Effector CD4-positive, alpha-beta T cell (primary cell): ENCODE measurements around the gene CASP7.

Source experiments
- DNase-seq: peaks from one replicate; pipeline ENCODE4 v3.0.0-alpha.2; 2020

The CASP7 gene

DNA sequence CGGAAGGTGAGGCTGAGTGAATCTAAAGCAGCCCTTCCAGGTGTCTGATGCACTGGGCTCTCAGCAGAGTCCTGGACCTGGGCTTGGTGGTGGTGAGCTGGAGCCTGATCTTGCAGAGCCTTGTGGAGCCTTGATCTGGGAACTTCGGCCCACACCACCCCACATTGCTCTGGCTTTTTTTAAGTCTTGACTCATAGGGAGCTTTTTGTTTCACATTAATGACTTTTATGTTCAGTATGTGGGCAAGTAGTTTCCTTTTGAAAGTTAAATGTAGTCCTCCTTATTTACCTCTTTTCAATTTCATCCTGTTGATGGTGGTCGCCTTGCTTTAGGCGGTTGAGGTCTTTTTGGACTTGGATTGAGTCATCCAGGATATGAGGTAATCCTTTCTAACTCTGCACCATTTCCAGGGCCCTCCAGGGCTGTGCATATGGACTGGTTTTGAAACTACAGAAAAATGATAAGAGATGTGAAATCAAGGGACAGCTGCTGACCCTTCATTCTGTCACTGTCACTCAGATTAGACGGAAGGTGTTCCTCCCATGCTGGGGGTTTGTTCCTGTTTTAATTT is 12.9 kb upstream of the CASP7 start:
- no peak for DNase-seq

DNA sequence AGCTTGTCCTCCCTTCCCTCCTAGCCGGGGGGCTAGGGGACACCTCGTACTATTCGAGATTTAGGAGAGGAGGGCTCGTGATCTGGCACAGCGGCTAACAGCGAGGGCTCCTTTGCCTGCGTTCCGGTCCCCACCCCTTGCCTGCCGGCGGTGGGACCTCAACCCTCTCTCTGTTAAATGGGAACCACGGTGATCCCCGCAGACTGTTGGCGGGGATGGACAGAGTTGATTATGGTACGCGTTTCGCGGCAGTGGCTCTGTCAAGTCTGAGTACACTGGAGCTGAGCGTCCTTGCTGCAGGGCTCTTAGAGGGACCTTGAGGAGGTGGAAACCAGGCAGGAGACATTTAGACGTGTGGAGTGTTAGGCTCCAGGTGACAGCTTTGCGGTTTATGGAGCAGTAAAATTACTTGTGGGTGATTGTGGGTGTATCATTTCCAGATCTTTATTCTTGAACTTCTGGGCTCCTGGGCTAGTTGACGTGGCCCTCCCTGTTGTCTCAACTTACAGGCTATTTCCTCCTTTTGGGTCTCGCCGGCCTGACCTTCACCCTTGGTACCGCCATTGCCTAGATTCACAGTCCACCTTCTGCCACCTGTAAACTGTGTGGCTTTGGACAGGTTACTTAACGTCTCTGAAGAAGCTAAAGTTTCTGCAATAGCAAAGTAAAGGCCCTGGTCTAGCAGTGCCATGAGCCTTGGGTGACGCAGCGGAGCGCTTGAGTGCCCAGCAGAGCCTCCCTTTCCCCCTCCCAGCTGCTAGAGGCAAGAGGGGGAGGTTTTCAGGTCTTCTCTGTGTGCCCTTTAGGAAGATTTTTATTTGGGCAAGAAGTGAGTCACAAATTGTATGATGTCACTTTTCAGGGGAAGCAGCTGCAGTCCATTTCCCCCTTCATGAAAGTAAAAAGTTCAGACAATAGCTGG is 739 bp downstream of the CASP7 start:
- peak; percentile 16 for DNase-seq

DNA sequence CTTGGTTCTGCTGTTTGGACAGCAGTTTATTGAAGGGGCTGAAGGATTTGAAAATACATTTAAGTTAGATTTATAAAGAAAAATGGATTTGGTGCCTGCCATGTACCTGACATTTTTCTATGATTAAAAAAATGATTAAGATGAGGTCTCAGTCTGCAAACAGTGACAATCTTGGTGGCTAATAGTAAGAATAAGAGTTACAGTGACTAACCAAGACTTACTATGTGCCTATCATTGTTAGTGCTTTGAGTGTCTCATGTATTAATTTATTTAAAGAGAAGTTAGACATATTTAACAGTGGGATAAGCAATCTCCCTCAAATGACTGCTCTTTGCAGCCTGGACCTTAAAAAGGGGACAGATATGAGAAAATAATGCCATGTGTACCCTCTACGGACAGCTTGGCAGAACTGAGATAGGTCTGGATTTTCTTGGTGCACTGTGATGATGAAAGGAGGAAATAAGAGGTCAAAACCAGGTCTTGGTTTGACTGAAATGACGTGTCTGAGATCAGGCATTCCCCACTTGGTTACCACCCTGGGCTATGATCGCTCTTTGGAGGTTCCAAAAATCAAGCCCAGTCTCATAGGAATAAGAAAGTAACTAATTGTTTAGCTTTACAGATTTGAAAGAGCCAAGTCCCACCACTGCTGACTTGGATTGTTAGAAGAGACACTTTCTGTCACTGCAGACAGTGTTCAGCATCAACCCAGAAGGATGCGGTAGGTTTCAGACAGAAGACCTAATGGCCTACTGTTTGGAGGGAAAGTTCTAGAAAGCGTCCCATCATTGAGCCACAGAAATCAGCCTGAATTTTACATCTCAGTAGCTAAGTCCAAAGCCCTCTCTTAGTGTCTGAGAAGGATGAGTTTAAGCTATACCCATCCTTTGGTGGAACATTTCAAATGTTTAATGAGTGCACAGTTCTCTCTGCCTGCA is 2.1 kb downstream of the CASP7 start:
- DNase-seq = no peak

DNA sequence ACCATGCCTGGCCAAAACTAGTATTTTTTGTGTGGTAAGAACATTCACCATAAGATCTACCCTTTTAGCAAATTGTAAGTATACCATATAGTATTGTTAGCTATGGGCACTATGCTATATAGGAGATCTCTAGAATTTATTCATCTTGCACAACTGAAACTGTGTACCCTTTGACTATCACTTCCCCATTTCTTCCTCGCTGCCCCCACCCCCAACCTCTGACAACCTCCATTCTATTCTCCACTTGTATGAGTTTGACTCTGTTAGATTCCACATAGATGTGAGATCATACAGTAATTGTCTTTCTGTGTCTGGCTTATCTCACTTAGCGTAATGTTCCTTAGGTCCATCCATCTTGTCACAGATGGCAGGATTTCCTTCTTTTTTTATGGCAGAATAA is 3.6 kb downstream of the CASP7 start:
- no peak for DNase-seq

DNA sequence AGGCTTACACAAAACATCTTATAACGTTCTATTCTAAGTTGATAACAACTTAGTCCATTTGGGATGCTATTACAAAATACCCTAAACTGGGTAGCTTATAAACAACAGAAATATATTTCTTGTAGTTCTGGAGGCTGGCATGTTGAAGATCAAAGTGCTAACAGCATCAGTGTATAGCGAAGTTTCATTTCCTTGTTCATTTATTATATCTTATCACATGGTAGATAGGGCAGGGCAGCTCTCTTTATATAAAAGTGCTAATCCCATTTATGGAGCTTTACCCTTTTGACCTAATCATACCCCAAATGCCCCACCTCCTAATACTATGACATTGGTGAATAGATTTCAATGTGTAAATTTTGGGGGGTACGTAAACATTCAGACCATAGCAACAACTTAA is 6.3 kb downstream of the CASP7 start:
- DNase-seq = no peak

DNA sequence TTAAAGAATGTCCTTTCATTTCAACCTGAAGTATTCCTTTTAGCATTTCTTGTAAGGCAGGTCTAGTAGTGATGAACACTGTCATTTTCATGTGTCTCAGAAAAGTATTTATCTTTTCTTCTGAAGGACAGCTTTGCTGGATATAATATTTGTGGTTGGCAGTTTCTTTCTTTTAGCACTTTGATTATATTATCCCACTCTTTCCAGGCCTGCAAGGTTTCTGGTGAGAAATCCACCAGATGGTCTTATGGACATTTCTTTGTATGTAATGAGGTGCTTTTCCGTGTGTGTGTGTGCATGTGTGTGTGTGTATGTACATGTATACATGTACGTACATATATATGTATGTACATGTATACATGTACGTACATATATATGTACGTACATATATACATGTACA is 7.3 kb downstream of the CASP7 start:
- DNase-seq = no peak

DNA sequence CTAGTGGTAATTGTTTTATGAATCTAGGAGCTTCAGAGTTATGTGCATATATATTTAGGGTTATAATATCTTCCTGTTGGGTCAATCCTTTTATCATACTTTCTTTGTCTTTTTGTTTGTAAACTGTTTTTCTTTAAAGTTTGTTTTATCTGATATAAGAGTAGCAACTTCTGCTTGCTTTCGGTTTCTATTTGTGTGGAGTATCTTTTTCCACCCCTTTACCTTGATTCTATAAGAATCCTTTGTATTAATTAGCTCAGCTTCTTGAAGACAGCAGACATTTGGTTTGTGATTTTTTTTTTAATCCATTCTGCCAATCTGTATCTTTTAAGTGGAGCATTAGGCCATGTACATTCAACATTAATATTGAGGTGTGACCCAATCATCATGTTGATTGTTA is 9.3 kb downstream of the CASP7 start:
- no peak for DNase-seq

DNA sequence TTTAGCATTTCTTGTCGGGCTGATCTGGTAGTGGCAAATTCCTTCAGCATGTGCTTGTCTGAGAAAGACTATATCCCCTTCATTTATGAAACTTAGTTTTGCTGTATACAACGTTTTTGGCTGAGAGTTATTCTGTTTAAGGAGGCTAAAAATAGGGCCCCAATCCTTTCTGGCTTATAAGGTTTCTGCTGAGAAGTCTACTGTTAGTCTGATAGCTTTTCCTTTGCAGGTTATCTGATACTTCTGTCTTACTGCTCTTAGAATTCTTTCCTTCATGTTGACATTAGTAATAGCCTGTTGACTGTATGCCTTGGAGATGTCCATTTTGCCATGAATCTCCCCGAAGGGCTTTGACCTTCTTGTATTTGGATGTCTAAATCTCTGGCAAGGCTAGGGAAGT is 9.9 kb downstream of the CASP7 start:
- DNase-seq = no peak

DNA sequence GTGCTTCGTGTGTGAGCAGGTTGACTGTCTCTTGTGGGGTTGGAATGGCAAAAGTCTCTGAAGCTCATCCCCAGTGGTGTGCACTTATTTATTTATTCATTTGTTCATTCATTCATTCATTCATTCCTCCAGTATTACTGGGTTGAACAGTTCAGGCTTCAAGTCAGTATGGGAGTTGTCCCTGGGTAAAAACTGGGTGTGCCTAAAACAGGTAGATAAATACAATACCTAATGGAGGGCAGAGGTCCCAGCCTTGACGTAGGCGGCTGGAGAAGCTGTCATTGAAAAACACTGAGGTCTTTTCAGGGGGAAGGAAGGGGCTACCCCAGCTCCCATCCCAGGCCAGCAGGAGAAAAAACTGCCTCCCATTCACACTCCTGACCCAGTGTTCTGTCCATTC is 11.0 kb downstream of the CASP7 start:
- DNase-seq = no peak

DNA sequence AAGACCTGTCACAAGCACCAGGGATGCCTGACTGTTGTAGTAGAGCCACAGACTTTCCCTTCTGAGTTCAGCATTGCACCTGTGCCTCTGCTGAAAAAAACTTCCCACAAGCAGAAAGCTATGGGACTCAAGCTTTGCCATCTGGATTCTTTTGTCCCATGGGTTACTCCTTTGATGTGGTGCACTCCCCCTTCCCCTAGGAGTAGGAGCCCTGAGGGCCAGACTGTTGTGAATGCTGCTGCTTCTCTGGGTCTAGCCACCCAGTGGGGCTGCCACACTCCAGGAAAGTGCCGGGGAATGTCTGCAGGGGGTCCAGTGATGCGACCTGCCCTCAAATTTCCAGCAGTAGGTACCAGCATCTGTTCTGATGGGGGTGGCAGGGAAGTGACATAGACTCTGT is 11.7 kb downstream of the CASP7 start:
- no peak for DNase-seq

DNA sequence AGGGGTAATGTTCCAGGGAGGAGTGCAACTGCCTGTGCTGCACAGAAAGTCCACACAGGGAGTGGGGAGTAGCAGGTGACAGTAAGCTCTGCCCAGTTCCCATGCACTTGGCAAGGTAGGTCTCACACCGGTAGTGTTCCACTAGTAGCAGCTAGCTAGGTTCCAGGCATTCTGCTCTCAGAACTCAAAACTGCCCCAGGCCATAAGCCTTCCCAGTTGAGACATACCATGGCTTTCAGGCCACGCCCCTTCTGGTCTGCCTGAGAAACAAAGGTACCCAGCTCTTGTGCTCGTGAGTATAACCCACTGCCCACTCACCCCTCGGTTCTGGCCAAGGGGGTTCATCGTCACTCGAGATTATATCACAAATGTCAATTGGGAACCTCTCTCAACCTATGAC is 12.6 kb downstream of the CASP7 start:
- no peak for DNase-seq

DNA sequence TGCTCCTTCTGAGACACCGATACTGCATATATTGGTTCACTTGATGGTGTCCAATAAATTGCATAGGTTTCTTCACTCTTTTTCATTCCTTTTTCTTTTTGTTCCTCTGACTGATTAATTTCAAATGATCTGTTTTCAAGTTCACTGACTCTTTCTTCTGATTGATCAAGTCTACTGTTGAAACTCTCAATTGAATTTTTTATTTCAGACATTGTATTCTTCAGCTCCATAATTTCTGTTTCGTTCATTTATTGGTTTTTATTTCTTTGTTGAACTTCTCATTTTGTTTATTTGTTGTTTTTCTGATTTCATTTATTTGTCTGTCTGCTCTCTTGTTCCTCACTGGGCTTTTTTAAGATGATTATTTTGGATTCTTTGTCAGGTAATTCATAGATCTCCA is 13.6 kb downstream of the CASP7 start:
- no peak for DNase-seq

DNA sequence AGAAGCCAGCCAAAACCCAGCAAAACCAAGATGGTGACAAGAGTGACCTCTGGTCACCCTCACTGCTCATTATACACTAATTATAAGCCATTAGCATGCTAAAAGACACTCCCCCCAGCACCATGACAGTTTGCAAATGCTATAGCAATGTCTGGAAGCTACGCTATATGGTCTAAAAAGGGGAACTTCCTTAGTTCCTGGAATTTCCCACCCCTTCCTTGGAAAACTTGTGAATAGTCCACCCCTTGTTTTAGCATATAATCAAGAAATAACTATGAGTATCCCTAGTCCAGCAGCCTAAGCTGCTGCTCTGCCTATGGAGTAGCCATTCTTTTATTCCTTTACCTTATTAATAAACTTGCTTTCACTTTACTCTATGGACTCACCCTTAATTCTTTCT is 16.0 kb downstream of the CASP7 start:
- DNase-seq = no peak

DNA sequence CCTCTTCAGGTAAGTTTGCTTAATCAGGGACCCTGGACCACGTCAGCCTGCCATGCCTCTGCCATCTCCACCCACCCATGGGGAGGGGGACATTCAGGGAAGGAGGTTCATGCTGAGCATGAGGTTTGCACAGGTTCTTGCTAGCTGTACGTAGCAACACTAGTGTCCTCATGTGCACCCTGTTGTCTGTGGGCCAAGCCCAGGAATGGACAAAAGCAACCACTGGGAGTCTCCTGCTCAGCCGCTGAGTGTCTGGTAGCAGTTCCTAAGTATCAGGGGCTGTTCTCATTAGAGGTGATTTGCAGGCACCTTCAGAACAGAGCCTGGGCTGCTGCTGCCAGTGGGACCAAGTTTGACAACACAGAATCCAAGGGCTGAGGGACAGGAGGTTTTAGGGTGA is 17.9 kb downstream of the CASP7 start:
- no peak for DNase-seq

DNA sequence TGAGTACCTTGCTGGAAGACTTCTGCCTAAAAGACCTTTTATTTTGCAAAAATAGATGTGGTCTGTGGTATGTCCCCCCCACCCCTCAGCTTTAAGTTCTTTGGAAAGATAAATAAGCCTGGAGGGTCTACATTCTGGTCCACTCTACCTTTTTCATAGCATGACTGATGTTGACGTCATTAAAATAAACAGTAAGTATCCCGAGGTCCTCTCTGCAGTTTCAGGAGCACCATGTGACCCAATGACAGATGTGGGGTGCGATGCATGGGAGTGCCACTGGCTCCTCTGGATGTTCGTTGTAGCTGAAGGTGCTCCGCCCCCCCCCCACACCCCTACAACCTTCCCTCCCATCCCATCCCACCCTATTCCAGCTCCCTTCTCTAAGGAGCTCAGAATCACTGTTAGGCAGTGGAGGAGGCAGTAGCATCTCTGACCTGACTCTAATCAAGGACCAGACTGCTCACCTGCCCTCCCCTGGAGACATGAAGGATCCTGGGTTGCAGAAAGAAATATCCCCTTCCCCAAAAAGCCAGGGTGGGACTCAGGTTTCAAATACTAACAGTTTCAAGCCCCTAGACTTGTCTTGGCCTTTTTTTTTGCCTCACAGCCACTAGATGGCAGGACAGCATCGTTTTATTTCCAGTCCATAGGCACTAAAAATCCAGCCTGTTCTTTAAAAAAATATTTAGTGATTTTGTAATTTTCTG is 25.1 kb downstream of the CASP7 start:
- DNase-seq = no peak

DNA sequence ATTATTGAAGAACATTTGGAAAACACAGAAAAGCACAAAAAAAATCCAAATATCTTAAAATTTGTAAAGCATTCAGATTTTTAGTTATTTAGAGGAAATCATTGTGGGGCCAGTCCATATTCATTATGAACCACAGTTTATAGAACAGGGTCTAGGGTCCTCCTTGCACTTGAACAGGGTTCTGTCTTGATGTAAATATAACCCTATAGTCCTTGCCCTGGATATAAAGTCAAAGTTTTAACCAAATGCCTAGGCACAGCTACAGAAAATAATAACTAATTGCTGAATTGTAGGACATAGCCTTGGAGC is 25.6 kb downstream of the CASP7 start:
- no peak for DNase-seq

DNA sequence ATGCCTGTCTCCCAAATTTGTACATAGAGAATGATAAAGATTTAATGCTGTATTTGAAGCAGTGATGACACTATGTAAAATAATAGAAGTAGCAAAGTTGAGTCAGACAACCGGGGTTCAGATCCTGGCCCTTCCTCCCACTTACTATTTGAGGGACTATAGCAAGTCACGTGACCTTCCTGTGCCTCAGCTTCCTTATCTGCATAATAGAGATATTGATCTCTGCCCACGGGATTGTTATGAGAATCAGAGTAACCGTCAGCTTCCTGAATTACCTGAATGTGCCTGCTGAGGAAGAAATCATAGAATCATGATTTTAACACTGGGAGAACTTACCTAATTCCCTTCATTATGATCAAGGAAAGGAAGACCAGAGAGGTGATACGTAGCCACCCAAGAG is 26.9 kb downstream of the CASP7 start:
- DNase-seq = no peak

DNA sequence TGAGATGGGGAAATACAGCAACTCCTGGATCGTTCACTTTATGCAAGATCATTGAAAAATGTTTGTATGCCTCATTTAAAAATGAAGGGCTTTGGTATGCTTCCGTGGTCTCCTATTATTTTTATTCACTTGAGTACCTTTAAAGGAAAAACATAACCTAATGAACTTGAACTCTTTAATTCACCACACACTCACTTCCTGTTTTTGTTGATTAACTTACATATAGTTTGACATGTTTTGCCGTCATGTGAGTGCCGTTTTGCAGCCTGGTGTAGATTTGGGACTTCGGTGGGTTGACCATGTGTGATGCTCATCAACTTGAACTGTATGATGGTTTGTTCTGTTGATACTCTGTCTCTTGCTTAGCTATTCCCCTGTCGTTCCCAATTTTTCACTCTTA is 28.9 kb downstream of the CASP7 start:
- DNase-seq = no peak

DNA sequence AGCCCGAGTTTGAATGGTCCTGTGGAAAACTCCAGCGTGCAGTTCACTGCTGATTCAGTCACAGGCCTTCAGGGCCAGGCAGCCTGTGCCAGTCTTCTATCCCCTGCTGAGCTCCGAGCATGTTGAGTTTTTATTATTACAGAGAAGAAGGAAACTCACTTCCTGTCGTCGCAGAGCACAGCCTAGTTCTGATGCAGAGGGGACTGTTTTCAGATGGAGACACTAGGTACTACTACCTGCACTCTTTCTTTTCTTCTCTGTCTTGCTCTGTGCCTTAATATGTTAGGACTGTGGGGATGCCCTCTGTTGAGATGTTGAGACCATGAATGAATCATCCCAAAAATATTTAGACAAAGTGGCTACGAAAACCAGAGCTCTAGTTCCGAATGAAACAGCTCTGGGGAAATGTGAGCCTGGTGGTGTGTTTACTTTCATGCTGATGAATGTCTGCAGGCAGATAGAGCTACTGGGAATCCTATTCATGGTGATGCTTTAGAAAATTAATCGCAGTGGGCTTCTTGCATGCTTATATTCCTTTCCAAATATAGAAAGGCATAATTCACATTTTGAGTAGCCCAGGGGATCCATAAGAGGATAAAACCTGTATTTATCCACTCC is 29.6 kb downstream of the CASP7 start:
- no peak for DNase-seq

DNA sequence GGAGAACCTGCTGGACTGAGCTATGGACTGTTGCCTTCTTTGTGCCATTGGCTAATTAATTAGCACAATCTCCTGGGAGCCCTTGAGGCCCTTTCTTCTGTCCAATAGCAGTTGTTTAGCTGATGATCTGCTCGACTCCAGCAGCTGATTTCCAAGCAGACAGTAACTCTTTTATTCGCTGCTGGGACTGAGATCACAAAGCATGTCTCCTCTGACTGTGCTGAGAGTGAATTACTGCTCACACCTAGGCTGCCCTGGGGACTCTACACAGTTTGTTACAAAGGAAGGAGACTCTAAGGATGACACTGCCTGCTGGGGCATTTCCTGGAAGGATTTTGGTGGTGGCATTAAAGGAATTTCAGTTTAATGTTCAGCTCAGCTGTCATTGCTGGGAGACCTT is 31.4 kb downstream of the CASP7 start:
- no peak for DNase-seq

DNA sequence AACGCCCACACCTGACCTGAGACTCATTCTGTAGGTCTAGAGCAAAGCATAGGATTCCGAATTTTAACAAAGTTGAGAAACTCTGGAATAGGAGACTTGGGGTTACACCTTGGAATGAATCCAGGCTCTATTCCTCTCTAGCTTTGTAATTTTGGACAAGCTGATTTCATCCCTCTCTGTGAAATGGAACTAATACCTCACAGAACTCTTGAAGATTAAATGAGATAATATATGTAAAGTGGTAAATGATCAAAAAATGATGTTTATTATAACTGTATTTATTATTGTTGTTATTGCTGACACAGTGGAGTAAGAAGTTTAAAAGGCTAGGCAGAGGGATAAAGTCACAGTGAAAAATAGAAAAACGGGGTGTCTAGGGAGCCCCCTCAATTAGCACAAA is 32.3 kb downstream of the CASP7 start:
- DNase-seq = no peak

DNA sequence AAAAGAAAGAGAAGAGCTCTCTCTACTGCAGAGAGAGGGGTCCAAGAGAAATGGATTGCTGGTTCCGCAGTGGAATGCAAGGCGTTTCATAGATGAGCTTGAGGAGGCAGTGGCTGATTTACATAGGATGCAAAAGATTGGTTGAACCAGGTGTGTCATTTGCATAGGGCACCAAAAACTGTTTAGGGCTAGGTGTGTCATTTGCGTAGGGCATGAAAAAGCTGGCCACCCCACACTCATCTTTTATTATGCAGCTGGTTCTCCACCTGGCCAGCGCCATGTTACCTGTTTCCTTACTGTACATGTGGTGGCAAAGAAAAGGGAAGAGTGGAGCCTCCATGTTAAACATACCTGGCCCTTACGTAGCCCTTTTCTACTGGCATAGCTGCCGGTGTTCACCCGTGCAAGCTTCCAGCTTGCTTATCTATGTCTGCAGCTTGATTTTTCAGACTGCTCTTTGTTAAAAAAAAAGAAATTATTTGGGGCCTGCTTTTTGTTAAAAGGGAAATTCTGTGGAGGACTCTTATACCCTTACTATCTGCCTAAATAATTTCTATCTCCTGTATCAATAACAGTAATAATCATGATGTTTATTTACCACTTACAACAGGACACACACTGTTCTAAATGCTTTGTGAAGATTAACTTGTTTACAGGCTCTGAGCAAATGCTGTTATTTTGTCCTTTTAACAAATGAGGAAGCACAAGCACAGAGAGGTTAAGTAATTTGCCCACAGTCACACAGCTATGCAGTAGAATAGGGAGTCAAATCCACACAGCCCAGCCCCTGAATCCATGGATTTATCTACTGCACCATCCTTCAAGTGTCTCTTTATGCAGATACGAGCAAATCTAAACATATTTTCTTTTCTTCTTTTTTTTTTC is 33.3 kb downstream of the CASP7 start:
- no peak for DNase-seq
